Measurements from ENCODE around the gene CAVIN2.
"Not testable (repeated sequence)": the region's sequence is repeated elsewhere in the genome, so short reads cannot be mapped to it uniquely, and the experiment has no call there.

CAVIN2 gene

DNA sequence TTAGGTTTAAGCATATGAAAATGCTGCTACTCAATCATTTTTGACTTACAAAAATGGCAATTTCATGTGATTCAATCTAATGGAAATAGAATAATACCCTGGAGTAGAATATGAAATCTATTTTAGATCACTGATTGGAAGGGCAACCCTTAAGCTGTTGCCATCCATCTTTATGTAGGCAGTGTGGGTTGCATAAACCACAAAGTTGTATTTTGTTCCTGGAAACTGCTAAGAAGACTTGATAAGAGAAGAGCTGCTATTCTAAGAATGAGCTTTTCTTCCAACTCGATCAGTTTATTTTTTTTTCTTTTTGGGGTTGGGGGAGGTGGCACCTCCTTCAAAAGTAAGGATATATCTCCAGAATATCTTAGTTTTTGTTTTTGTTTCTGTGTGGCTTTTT is 60.2 kb downstream of the CAVIN2 start:
- Histone ChIP-seq H2AFZ (ENCODE audit: low read length) (no peak overlapping the region), H3F3A (ENCODE audit: insufficient read depth, low read length) (no peaks in the 10 kb centered on the region), H3K4me3 (ENCODE audit: low read depth, low read length, poor library complexity, severe bottlenecking) (no peak overlapping the region), H4K20me1 (ENCODE audit: insufficient read depth, low read length) (no peaks in the 10 kb centered on the region), H3K4me2 (ENCODE audit: low read length) (no peak overlapping the region), H3K36me3 (ENCODE audit: insufficient read depth, low read length) (no peaks in the 10 kb centered on the region), H3K27ac (ENCODE audit: low read depth, low read length, poor library complexity, severe bottlenecking) (no peak overlapping the region), H3K9me2 (ENCODE audit: low read depth, low read length) (no peaks in the 10 kb centered on the region), H3K79me2 (ENCODE audit: insufficient read depth, low read length) (no peaks in the 10 kb centered on the region), H3K9me3 (ENCODE audit: low read length) (no peaks in the 10 kb centered on the region), H3K9ac (ENCODE audit: low read length) (no peak overlapping the region), H3K27me3 (ENCODE audit: insufficient read depth, low read length) (no peaks in the 10 kb centered on the region), H3K4me1 (ENCODE audit: insufficient read depth, low read length, severe bottlenecking) (no peaks in the 10 kb centered on the region)
- TF ChIP-seq EZH2 (IDR thresholded peaks at IDR 0.05; ENCODE audit: borderline replicate concordance, low read length): no peak
- TF ChIP-seq, protein P1, sequence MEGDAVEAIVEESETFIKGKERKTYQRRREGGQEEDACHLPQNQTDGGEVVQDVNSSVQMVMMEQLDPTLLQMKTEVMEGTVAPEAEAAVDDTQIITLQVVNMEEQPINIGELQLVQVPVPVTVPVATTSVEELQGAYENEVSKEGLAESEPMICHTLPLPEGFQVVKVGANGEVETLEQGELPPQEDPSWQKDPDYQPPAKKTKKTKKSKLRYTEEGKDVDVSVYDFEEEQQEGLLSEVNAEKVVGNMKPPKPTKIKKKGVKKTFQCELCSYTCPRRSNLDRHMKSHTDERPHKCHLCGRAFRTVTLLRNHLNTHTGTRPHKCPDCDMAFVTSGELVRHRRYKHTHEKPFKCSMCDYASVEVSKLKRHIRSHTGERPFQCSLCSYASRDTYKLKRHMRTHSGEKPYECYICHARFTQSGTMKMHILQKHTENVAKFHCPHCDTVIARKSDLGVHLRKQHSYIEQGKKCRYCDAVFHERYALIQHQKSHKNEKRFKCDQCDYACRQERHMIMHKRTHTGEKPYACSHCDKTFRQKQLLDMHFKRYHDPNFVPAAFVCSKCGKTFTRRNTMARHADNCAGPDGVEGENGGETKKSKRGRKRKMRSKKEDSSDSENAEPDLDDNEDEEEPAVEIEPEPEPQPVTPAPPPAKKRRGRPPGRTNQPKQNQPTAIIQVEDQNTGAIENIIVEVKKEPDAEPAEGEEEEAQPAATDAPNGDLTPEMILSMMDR (IDR thresholded peaks at IDR 0.05; ENCODE audit: low read length): no peak

DNA sequence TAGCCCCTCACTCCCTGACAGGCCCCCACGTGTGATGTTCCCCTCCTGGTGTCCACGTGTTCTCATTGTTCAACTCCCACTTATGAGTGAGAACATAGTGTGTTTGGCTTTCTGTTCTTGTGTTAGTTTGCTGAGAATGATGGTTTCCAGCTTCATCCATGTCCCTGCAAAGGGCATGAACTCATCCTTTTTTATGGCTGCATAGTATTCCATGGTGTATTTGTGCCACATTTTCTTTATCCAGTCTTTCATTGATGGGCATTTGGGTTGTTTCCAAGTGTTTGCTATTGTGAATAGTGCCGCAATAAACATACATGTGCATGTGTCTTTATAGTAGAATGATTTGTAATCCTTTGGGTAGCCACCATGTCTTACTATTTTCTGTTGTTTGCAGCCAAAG is 61.2 kb downstream of the CAVIN2 start:
- H3K9me3 ChIP-seq (ENCODE audit: low read length): not testable (repeated sequence)

More for the DNA sequence above, 61.2 kb downstream of the CAVIN2 start:
- not testable (repeated sequence) for H3K79me2 ChIP-seq (ENCODE audit: insufficient read depth, low read length); H3K4me2 ChIP-seq (ENCODE audit: low read length); H3K4me1 ChIP-seq (ENCODE audit: insufficient read depth, low read length, severe bottlenecking); H3K36me3 ChIP-seq (ENCODE audit: insufficient read depth, low read length); H3K9me2 ChIP-seq (ENCODE audit: low read depth, low read length); H3F3A ChIP-seq (ENCODE audit: insufficient read depth, low read length); H4K20me1 ChIP-seq (ENCODE audit: insufficient read depth, low read length); H3K4me3 ChIP-seq (ENCODE audit: low read depth, low read length, poor library complexity, severe bottlenecking); H3K27me3 ChIP-seq (ENCODE audit: insufficient read depth, low read length); H3K9ac ChIP-seq (ENCODE audit: low read length); H3K27ac ChIP-seq (ENCODE audit: low read depth, low read length, poor library complexity, severe bottlenecking); H2AFZ ChIP-seq (ENCODE audit: low read length)

Measured in OCI-LY1 (cell line).